Spleen (tissue), 11 donors: ENCODE measurements around the gene LCP2. TPM values are rescaled to one million over a fixed set of nuclear protein-coding genes. Genes with fewer than 3 reads are reported as not detected.
A peak's percentile ranks its signal among the peaks of the same experiment; 100 is the strongest.

ENCODE experiments used
- DNase-seq: peaks from one replicate; pipeline ENCODE4 v3.0.0-alpha.2; 2020
- H3K27ac ChIP-seq, 8 donors: fragments of 200-600 bp; sonication (generic) in 7 of 8; 1 replicate in 4 of 8; 2 replicates in 4 of 8; pipeline versions ENCODE4 v1.5.0 to v1.8.0; 2016 to 2021; ENCODE audit warnings: inconsistent platforms in 4 of 8, mild to moderate bottlenecking in 4 of 8, moderate library complexity in 1 of 8
- H3K27me3 ChIP-seq, 7 donors: fragments of 200-600 bp; sonication (generic) in 6 of 7; replicated peaks in 1 of 7; 1 replicate in 4 of 7; 2 replicates in 3 of 7; pipeline versions ENCODE4 v1.5.0 to v1.8.0; 2016 to 2021; ENCODE audit warnings: inconsistent platforms in 3 of 7, mild to moderate bottlenecking in 1 of 7
- H3K36me3 ChIP-seq, 6 donors: fragments of 200-600 bp; sonication (generic) in 5 of 6; 1 replicate in 4 of 6; 2 replicates in 2 of 6; pipeline versions ENCODE4 v1.5.0 to v1.8.0; 2016 to 2021; ENCODE audit warnings: inconsistent platforms in 2 of 6
- H3K4me1 ChIP-seq, 6 donors: fragments of 200-600 bp; sonication (generic) in 5 of 6; 1 replicate in 3 of 6; 2 replicates in 3 of 6; pipeline versions ENCODE4 v1.5.0 to v1.8.0; 2016 to 2021; ENCODE audit warnings: inconsistent platforms in 3 of 6
- H3K4me3 ChIP-seq, 8 donors: fragments of 200-600 bp; sonication (generic) in 7 of 8; 1 replicate in 4 of 8; 2 replicates in 4 of 8; pipeline versions ENCODE4 v1.5.0 to v1.8.0; 2016 to 2021; ENCODE audit warnings: inconsistent platforms in 4 of 8, mild to moderate bottlenecking in 4 of 8, moderate library complexity in 2 of 8
- H3K9me3 ChIP-seq, 8 donors: fragments of 200-600 bp; sonication (generic) in 7 of 8; 1 replicate in 4 of 8; 2 replicates in 4 of 8; pipeline versions ENCODE4 v1.5.0 to v1.8.0; 2016 to 2021; ENCODE audit warnings: inconsistent platforms in 4 of 8
- POLR2A ChIP-seq, 3 donors: fragments of 450-650 bp; IDR thresholded peaks; one replicate each; pipeline ENCODE4 v1.5.1; 2017; ENCODE audit warnings: antibody characterized with exemption in 3 of 3, mild to moderate bottlenecking in 1 of 3
- POLR2AphosphoS5 ChIP-seq, 3 donors: sonication (generic); formaldehyde crosslinking; IDR thresholded peaks; one replicate each; pipeline ENCODE4 v1.5.1; 2017; ENCODE audit warnings: antibody characterized with exemption in 3 of 3
- WGBS, 5 donors: extraction: QIAGEN DNeasy Blood & Tissue Kit in 3 of 5; methylation state at CpG; one replicate each; pipeline versions ENCODE4 v1.1.5 to v1.1.7; 2013 to 2018; 5-methylcytosine and 5-hydroxymethylcytosine counted together
- intact Hi-C: fragments of 100-400 bp; cut with DNase I; formaldehyde crosslinking; loops from one replicate; pipeline ENCODE4 v1.15.0; 2023; ENCODE audit warnings: low total_unique reads
- polyA plus RNA-seq, 3 donors: library from polyadenylated mRNA; stranded (reverse); fragments of 200-250 nt; gene quantifications; one replicate each; pipeline ENCODE4 v1.2.1, GENCODE V29; 2013
- total RNA-seq, 7 donors: library from RNA; depleted of rRNA in 3 of 7; stranded (reverse); fragments of >200 nt in 3 of 7; fragmentation: NEBNext Ultra II Directional in 4 of 7; extraction: Animal tissue kit (Norgen Biotek cat#: 25700) in 4 of 7; gene quantifications; one replicate each; pipeline versions ENCODE4 v1.1.0 to v1.2.1, GENCODE V29; 2016 to 2021
- TF ChIP-seq, protein P1 (sequence below), 11 experiments: fragments of 200-600 bp in 7 of 11; fragments of 450-650 bp in 4 of 11; sonication (generic) in 4 of 11; IDR thresholded peaks in 8 of 11; conservative IDR thresholded peaks in 3 of 11; 1 replicate in 7 of 11; 2 replicates in 4 of 11; pipeline versions ENCODE4 v1.4.0 to v1.8.0; 2016 to 2021; ENCODE audit warnings: antibody characterized with exemption in 11 of 11, inconsistent platforms in 4 of 11, mild to moderate bottlenecking in 1 of 11
- donor health status: healthy with polysubstance abuse.
- donor health status: DM: no; HTN: no; CAD: no; lungs with moderate emphysema.
- donor health status: DM: no; HTN: no; CAD: no.
- donor health status: Bipolar disorder and iron deficiency.
- donor health status: healthy.
- donor health status: DM: no; HTN: no; CAD: no.
- donor health status: DM: yes; HTN: yes; CAD: no.

Gene LCP2
- total and polyA plus RNA-seq, 10 donors = 28.3 to 272 (median 214) TPM

GRCh38 chr5:170311511-170312300, 14.1 kb upstream of the LCP2 start:
- DNase-seq = no peak

DNA sequence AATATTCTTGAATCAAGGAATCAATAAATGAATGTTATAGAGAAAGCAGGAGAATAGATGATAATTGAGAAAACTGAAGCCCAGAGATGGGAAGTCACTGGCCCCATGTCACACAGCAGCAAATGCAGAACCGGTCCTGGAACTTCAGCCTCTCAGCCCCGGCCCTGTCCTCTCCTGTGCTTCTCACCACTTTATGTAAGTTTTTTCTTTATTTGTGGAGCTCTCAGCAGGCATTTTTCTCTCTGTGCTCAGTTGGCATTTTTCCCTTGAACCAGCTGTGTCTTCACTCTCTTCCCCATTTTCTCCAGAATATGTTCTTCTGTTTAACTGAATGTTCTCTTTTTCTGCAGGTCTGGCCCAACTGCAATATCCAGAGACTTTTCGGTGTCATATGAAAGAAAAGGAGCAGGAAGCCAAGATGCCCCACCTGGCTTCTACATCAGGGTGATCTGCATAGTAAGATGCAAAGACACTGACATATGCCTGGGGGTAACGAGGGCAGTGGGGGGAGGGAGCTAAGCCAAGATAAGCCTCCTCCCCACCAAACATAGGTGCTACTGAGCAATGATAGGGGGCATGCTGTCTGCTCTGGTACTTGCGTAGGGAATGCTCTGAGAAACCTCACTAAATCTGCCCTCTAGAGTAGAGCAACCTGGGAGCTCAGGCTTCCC, 12.8 kb upstream of the LCP2 start:
- no peak overlapping the region for H3K4me3 ChIP-seq
- intact Hi-C loops = no loop called here
- 49 to 79% (median 68%) methylated on average over 5 of the region's 5 CpGs for WGBS, 5 donors
- no peaks in the 10 kb centered on the region for H3K27me3 ChIP-seq
- H3K4me1 ChIP-seq = peaks cover 22 to 94% (median 52%) of the 10 kb centered on the region in 6 donors
- no peaks in the 10 kb centered on the region for H3K36me3 ChIP-seq
- peak overlapping the region in 4 of 8 donors; percentile 1 to 56 (median 22) for H3K27ac ChIP-seq
- H3K9me3 ChIP-seq = no peaks in the 10 kb centered on the region
- DNase-seq = no peak
- TF ChIP-seq, protein P1, sequence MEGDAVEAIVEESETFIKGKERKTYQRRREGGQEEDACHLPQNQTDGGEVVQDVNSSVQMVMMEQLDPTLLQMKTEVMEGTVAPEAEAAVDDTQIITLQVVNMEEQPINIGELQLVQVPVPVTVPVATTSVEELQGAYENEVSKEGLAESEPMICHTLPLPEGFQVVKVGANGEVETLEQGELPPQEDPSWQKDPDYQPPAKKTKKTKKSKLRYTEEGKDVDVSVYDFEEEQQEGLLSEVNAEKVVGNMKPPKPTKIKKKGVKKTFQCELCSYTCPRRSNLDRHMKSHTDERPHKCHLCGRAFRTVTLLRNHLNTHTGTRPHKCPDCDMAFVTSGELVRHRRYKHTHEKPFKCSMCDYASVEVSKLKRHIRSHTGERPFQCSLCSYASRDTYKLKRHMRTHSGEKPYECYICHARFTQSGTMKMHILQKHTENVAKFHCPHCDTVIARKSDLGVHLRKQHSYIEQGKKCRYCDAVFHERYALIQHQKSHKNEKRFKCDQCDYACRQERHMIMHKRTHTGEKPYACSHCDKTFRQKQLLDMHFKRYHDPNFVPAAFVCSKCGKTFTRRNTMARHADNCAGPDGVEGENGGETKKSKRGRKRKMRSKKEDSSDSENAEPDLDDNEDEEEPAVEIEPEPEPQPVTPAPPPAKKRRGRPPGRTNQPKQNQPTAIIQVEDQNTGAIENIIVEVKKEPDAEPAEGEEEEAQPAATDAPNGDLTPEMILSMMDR (IDR thresholded peaks at IDR 0.05 in 8 of 11, conservative IDR thresholded peaks at IDR 0.05 in 3 of 11) = no peak
- no peak for TF ChIP-seq POLR2A (IDR thresholded peaks at IDR 0.05)
- TF ChIP-seq POLR2AphosphoS5 (IDR thresholded peaks at IDR 0.05) = no peak

More at GRCh38 chr5:170311511-170312300, 14.1 kb upstream of the LCP2 start:
- Histone ChIP-seq H3K9me3 (no peaks in the 10 kb centered on the region), H3K36me3 (no peaks in the 10 kb centered on the region), H3K4me1 (peaks cover 22 to 92% (median 52%) of the 10 kb centered on the region in 6 donors), H3K27ac (peak overlapping the region; percentile 15 to 88 (median 69)), H3K27me3 (no peaks in the 10 kb centered on the region), H3K4me3 (peak overlapping the region in 1 of 8 donors; percentile 51)
- intact Hi-C loops = no loop called here
- TF ChIP-seq, protein P1 (IDR thresholded peaks at IDR 0.05 in 8 of 11, conservative IDR thresholded peaks at IDR 0.05 in 3 of 11) = no peak
- TF ChIP-seq POLR2AphosphoS5 (IDR thresholded peaks at IDR 0.05) = no peak
- no peak for TF ChIP-seq POLR2A (IDR thresholded peaks at IDR 0.05)
- WGBS, 5 donors = 56 to 74% (median 59%) methylated on average over 7 of the region's 7 CpGs

- DNase-seq = no peak
- Histone ChIP-seq H3K4me3 (no peak overlapping the region), H3K27me3 (no peaks in the 10 kb centered on the region), H3K9me3 (no peaks in the 10 kb centered on the region), H3K36me3 (no peaks in the 10 kb centered on the region), H3K27ac (peak overlapping the region in 1 of 8 donors; percentile 82), H3K4me1 (peaks cover 26 to 89% (median 51%) of the 10 kb centered on the region in 6 donors)
- 79 to 94% (median 83%) methylated on average over 2 of the region's 2 CpGs for WGBS, 5 donors
- TF ChIP-seq POLR2AphosphoS5 (IDR thresholded peaks at IDR 0.05) = no peak
- TF ChIP-seq, protein P1 (IDR thresholded peaks at IDR 0.05 in 8 of 11, conservative IDR thresholded peaks at IDR 0.05 in 3 of 11) = no peak
- no peak for TF ChIP-seq POLR2A (IDR thresholded peaks at IDR 0.05)
- intact Hi-C loops = no loop called here
Observed at GRCh38 chr5:170308686-170309085, 11.1 kb upstream of the LCP2 start.
